ENCODE data around the gene S100A13. TPM values are rescaled to one million over a fixed set of nuclear protein-coding genes. Genes with fewer than 3 reads are reported as not detected.

S100A13 gene
- total RNA-seq, 1 experiment from 2014 or later = 55.0 TPM

DNA sequence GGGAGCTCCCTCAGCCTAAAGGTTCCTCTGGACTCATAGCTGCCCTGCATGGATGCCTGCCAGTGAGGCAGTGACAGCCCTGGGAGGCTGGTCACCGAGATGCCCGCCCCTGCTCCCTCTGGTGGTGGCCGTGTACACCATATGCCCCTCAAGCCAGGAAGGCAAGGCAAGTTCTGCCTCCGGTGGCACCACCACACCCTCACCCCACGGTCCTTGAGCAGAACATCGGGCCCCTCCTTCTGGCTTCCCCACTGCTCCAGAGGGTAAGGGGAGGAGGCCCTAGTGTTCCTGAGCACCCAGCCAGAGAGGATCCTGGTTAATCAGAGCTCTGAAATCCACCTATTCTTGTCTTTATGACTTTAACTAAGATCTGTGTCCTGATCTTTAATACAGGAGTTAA is 9.6 kb downstream of the S100A13 start:
- Histone ChIP-seq H3K9ac (ENCODE audit: extremely low read depth, insufficient read length, low read length) (no peak overlapping the region), H2AFZ (ENCODE audit: low read length) (no peak overlapping the region), H3K27me3 (ENCODE audit: insufficient read depth, low read length) (no peaks in the 10 kb centered on the region), H3K18ac (ENCODE audit: insufficient read length, low read depth, low read length) (no peak overlapping the region), H2BK5ac (ENCODE audit: insufficient read length, low read length) (no peak overlapping the region), H3K79me2 (ENCODE audit: insufficient read depth, low read length) (no peaks in the 10 kb centered on the region), H3K9me3 (ENCODE audit: control insufficient read depth, low read depth, low read length) (no peaks in the 10 kb centered on the region), H2BK15ac (ENCODE audit: low read depth, low read length) (no peak overlapping the region), H2AK5ac (ENCODE audit: insufficient read length, low read length) (no peak overlapping the region), H4K20me1 (ENCODE audit: control insufficient read depth, insufficient read depth, insufficient read length) (no peaks in the 10 kb centered on the region), H4K8ac (replicated peaks; ENCODE audit: insufficient read length, low read depth, low read length) (no peak overlapping the region), H3K4ac (ENCODE audit: low read depth, low read length) (no peak overlapping the region), H3K27ac (ENCODE audit: insufficient read length, low read depth, low read length) (no peak overlapping the region), H2BK20ac (ENCODE audit: low read depth, low read length, poor library complexity, severe bottlenecking) (no peak overlapping the region), H3K23ac (ENCODE audit: insufficient read length, low read depth, low read length) (no peak overlapping the region), H2BK12ac (ENCODE audit: insufficient read length, low read depth, low read length) (no peak overlapping the region), H3K4me2 (ENCODE audit: insufficient read depth, insufficient read length, low read length) (no peak overlapping the region), H3K14ac (ENCODE audit: insufficient read depth, low read length) (no peak overlapping the region), H3K23me2 (ENCODE audit: insufficient read length, low read depth, low read length, poor library complexity, severe bottlenecking) (no peaks in the 10 kb centered on the region), H4K91ac (ENCODE audit: insufficient read length, low read depth, low read length) (no peak overlapping the region), H2BK120ac (ENCODE audit: low read depth, low read length, poor library complexity, severe bottlenecking) (no peak overlapping the region), H3K56ac (ENCODE audit: insufficient read length, low read depth, low read length) (no peak overlapping the region), H4K5ac (ENCODE audit: insufficient read length, low read depth, low read length) (no peak overlapping the region), H3T11ph (ENCODE audit: low read length) (no peak overlapping the region), H3K79me1 (ENCODE audit: insufficient read depth, low read depth, low read length, poor library complexity, severe bottlenecking) (no peaks in the 10 kb centered on the region), H3K4me1 (ENCODE audit: insufficient read depth, low read length) (no peaks in the 10 kb centered on the region)
- Mint-ChIP-seq H3K36me3 (ENCODE audit: insufficient read depth in 1 of 3, low read depth in 3 of 3) (peaks cover 5 to 22% (median 5%) of the 10 kb centered on the region in 3 experiments; a peak in 5 of 7 replicates), H3K4me1 (peaks cover 17 to 32% of the 10 kb centered on the region in 2 experiments), H3K27ac (no peak overlapping the region), H3K27me3 (ENCODE audit: low read depth) (no peaks in the 10 kb centered on the region; the same call in 1 of the 2 replicates), H3K4me3 (no peak overlapping the region), H3K9me3 (no peaks in the 10 kb centered on the region)
- WGBS (ENCODE audit: extremely low coverage, insufficient read length, low lambda C conversion rate) = no CpG with 5 or more reads among the region's 6 CpGs
- TF ChIP-seq, protein P1, sequence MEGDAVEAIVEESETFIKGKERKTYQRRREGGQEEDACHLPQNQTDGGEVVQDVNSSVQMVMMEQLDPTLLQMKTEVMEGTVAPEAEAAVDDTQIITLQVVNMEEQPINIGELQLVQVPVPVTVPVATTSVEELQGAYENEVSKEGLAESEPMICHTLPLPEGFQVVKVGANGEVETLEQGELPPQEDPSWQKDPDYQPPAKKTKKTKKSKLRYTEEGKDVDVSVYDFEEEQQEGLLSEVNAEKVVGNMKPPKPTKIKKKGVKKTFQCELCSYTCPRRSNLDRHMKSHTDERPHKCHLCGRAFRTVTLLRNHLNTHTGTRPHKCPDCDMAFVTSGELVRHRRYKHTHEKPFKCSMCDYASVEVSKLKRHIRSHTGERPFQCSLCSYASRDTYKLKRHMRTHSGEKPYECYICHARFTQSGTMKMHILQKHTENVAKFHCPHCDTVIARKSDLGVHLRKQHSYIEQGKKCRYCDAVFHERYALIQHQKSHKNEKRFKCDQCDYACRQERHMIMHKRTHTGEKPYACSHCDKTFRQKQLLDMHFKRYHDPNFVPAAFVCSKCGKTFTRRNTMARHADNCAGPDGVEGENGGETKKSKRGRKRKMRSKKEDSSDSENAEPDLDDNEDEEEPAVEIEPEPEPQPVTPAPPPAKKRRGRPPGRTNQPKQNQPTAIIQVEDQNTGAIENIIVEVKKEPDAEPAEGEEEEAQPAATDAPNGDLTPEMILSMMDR (conservative IDR thresholded peaks at IDR 0.05) = peak; percentile 66
- peak; percentile 75 for DNase-seq

All from H9 (cell line).